ENCODE data around the gene MXRA8. TPM values are rescaled to one million over a fixed set of nuclear protein-coding genes. Genes with fewer than 3 reads are reported as not detected.

MXRA8 gene
- polyA plus RNA-seq, 2 of the 4 experiments (the other 2 are of a cell fraction), result 0.12 to 0.22 TPM

DNA sequence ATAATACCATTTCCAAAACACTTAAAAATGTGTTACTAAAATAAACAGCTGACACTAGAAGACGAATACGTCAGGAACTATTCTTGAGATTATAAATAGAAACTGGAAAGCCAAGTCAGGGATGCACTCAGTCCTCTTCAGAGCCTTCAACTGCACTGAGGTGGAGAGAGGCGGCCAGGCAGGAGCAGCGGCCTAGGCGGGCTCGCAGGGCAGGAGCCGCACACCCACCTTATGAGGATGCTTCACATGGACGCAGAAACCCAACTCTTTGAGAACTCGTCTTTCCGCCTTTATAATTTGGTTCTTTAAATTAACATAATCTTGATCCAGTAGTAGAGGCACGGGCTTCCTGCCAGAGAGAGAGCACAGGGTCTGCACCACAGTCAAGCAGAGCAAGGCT lies 36.8 kb upstream of the MXRA8 start:
- no peak overlapping the region for H3K4me3 ChIP-seq
- POLR2A ChIA-PET, result no interaction called here
- H3K27ac ChIP-seq, result no peak overlapping the region
- WGBS (ENCODE audit: missing lambda C conversion rate), result 94% methylated on average over 11 of the region's 11 CpGs
- peaks cover 8% of the 10 kb centered on the region for H3K4me1 ChIP-seq
- CTCF ChIA-PET, result interaction anchor here (0.6 to 1.9 kb wide), 5 partner anchors 23 to 274 kb away, joined by 4 to 5 read pairs (median 4); no protein-coding TSS in a partner anchor
- no peaks in the 10 kb centered on the region for H3K9me3 ChIP-seq
- TF ChIP-seq NR3C1 (IDR thresholded peaks at IDR 0.05) (no peak), ESRRA (IDR thresholded peaks at IDR 0.05; ENCODE audit: borderline replicate concordance, low read length) (no peak), NPAS2 (CRISPR knock-in tag; IDR thresholded peaks at IDR 0.05; ENCODE audit: borderline replicate concordance) (no peak), SREBF2 (IDR thresholded peaks at IDR 0.05) (no peak), FOSL2 (IDR thresholded peaks at IDR 0.05) (no peak), FOSL2 (CRISPR knock-in tag; IDR thresholded peaks at IDR 0.05) (no peak), JUN (IDR thresholded peaks at IDR 0.05) (no peak), PHF8 (IDR thresholded peaks at IDR 0.05; ENCODE audit: borderline replicate concordance, low read depth) (no peak), KDM5A (IDR thresholded peaks at IDR 0.05) (no peak), FOXS1 (CRISPR knock-in tag; IDR thresholded peaks at IDR 0.05) (no peak), HDAC2 (IDR thresholded peaks at IDR 0.05) (no peak), RNF2 (IDR thresholded peaks at IDR 0.05; ENCODE audit: borderline replicate concordance, low read depth) (no peak), HOXB5 (CRISPR knock-in tag; IDR thresholded peaks at IDR 0.05) (no peak), NFE2L2 (conservative IDR thresholded peaks at IDR 0.05; ENCODE audit: low read length) (no peak)
- TF ChIP-seq, protein P1, sequence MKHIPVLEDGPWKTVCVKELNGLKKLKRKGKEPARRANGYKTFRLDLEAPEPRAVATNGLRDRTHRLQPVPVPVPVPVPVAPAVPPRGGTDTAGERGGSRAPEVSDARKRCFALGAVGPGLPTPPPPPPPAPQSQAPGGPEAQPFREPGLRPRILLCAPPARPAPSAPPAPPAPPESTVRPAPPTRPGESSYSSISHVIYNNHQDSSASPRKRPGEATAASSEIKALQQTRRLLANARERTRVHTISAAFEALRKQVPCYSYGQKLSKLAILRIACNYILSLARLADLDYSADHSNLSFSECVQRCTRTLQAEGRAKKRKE (CRISPR knock-in tag; IDR thresholded peaks at IDR 0.05; ENCODE audit: low read depth), result no peak
- TF ChIP-seq, protein P2, sequence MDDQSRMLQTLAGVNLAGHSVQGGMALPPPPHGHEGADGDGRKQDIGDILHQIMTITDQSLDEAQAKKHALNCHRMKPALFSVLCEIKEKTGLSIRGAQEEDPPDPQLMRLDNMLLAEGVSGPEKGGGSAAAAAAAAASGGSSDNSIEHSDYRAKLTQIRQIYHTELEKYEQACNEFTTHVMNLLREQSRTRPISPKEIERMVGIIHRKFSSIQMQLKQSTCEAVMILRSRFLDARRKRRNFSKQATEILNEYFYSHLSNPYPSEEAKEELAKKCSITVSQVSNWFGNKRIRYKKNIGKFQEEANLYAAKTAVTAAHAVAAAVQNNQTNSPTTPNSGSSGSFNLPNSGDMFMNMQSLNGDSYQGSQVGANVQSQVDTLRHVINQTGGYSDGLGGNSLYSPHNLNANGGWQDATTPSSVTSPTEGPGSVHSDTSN (IDR thresholded peaks at IDR 0.05), result no peak
- TF ChIP-seq, protein P3, sequence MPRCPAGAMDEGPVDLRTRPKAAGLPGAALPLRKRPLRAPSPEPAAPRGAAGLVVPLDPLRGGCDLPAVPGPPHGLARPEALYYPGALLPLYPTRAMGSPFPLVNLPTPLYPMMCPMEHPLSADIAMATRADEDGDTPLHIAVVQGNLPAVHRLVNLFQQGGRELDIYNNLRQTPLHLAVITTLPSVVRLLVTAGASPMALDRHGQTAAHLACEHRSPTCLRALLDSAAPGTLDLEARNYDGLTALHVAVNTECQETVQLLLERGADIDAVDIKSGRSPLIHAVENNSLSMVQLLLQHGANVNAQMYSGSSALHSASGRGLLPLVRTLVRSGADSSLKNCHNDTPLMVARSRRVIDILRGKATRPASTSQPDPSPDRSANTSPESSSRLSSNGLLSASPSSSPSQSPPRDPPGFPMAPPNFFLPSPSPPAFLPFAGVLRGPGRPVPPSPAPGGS (IDR thresholded peaks at IDR 0.05), result no peak
- TF ChIP-seq, protein P4, sequence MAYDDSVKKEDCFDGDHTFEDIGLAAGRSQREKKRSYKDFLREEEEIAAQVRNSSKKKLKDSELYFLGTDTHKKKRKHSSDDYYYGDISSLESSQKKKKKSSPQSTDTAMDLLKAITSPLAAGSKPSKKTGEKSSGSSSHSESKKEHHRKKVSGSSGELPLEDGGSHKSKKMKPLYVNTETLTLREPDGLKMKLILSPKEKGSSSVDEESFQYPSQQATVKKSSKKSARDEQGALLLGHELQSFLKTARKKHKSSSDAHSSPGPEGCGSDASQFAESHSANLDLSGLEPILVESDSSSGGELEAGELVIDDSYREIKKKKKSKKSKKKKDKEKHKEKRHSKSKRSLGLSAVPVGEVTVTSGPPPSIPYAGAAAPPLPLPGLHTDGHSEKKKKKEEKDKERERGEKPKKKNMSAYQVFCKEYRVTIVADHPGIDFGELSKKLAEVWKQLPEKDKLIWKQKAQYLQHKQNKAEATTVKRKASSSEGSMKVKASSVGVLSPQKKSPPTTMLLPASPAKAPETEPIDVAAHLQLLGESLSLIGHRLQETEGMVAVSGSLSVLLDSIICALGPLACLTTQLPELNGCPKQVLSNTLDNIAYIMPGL (CRISPR knock-in tag; IDR thresholded peaks at IDR 0.05; ENCODE audit: borderline replicate concordance), result no peak
- TF ChIP-seq, protein P5, sequence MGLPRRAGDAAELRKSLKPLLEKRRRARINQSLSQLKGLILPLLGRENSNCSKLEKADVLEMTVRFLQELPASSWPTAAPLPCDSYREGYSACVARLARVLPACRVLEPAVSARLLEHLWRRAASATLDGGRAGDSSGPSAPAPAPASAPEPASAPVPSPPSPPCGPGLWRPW (IDR thresholded peaks at IDR 0.05), result no peak
- DNase-seq (ENCODE audit: low read depth in 1 of 2, low spot score in 1 of 2) (no peak), ATAC-seq (no peak), FAIRE-seq (no peak)
- no peak overlapping the region for H3K4me2 ChIP-seq

DNA sequence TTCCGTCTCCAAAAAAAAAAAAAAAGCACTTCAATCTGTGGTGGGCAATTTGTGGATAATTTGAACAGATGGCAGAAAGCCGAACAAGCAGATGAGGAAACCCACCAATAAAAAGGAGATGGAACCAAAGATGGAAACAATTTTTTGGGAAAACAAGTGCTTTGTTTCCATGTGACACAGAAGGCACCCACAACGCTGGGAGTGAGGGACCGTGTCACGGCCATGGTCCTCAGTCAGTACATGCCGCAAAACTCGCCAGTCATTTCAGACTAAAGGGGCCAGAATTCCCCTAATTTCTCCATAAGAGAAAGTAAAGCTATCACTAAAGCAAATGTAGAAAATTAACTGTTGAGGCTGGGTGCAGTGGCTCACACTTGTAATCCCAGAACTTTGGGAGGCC lies 35.8 kb upstream of the MXRA8 start:
- Histone ChIP-seq H3K4me3 (no peak overlapping the region), H3K4me1 (peaks cover 8% of the 10 kb centered on the region), H3K9me3 (no peaks in the 10 kb centered on the region), H3K27ac (no peak overlapping the region), H3K4me2 (no peak overlapping the region)
- FAIRE-seq, result no peak
- WGBS (ENCODE audit: missing lambda C conversion rate), result 95% methylated on average over 7 of the region's 7 CpGs
- POLR2A ChIA-PET, result no interaction called here
- CTCF ChIA-PET, result interaction anchor here (1.6 to 1.9 kb wide), 2 partner anchors 22 to 47 kb away, joined by 4 to 5 read pairs; no protein-coding TSS in a partner anchor
- no peak for DNase-seq (ENCODE audit: low read depth in 1 of 2, low spot score in 1 of 2)
- TF ChIP-seq, protein P1 (CRISPR knock-in tag; IDR thresholded peaks at IDR 0.05; ENCODE audit: low read depth), result no peak
- TF ChIP-seq EP300 (IDR thresholded peaks at IDR 0.05), result no peak
- TF ChIP-seq EHMT2 (IDR thresholded peaks at IDR 0.05; ENCODE audit: low read depth), result no peak
- no peak for TF ChIP-seq FOSB (CRISPR knock-in tag; IDR thresholded peaks at IDR 0.05)
- no peak for TF ChIP-seq SREBF2 (IDR thresholded peaks at IDR 0.05)
- TF ChIP-seq, protein P6, sequence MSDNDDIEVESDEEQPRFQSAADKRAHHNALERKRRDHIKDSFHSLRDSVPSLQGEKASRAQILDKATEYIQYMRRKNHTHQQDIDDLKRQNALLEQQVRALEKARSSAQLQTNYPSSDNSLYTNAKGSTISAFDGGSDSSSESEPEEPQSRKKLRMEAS (IDR thresholded peaks at IDR 0.05), result no peak
- TF ChIP-seq, protein P3 (IDR thresholded peaks at IDR 0.05), result no peak
- TF ChIP-seq, protein P4 (CRISPR knock-in tag; IDR thresholded peaks at IDR 0.05; ENCODE audit: borderline replicate concordance), result no peak
- no peak for TF ChIP-seq RNF2 (IDR thresholded peaks at IDR 0.05; ENCODE audit: borderline replicate concordance, low read depth)
- TF ChIP-seq PHF8 (IDR thresholded peaks at IDR 0.05; ENCODE audit: borderline replicate concordance, low read depth), result no peak
- no peak for TF ChIP-seq RARB (CRISPR knock-in tag; IDR thresholded peaks at IDR 0.05)
- TF ChIP-seq ZFP36 (IDR thresholded peaks at IDR 0.05; ENCODE audit: borderline replicate concordance, partially characterized antibody), result no peak
- no peak for TF ChIP-seq BHLHE40 (IDR thresholded peaks at IDR 0.05; ENCODE audit: low read depth, low read length)
- TF ChIP-seq FOSL2 (IDR thresholded peaks at IDR 0.05), result no peak
- TF ChIP-seq FOSL2 (CRISPR knock-in tag; IDR thresholded peaks at IDR 0.05), result no peak
- no peak for ATAC-seq
